Measurements from ENCODE around the gene SUGT1. TPM values are rescaled to one million over a fixed set of nuclear protein-coding genes. Genes with fewer than 3 reads are reported as not detected.
"Not testable (repeated sequence)": the region's sequence is repeated elsewhere in the genome, so short reads cannot be mapped to it uniquely, and the experiment has no call there.

The SUGT1 gene
- total RNA-seq, 1 donor from 2014 or later = 38.6 TPM

- H3K27me3 Mint-ChIP-seq = peaks cover 2% of the 10 kb centered on the region
These were observed 58.6 kb downstream of the SUGT1 start for GRCh38 chr13:52711286-52711685.

GRCh38 chr13:52712385-52712784, 59.7 kb downstream of the SUGT1 start:
- no peaks in the 10 kb centered on the region for H3K36me3 Mint-ChIP-seq (ENCODE audit: low read depth)
- ChIA-PET POLR2A (no interaction called here), CTCF (no interaction called here)
- no peak for TF ChIP-seq CTCF (IDR thresholded peaks at IDR 0.05)
- intact Hi-C loops (cut with micrococcal nuclease) = no loop called here
- H3K27ac Mint-ChIP-seq = no peak overlapping the region
- H3K27me3 Mint-ChIP-seq = peaks cover 3% of the 10 kb centered on the region
- H3K4me1 Mint-ChIP-seq = no peaks in the 10 kb centered on the region
- no peak for DNase-seq
- no peak overlapping the region for H3K4me3 Mint-ChIP-seq
- H3K9me3 Mint-ChIP-seq = peaks cover 7% of the 10 kb centered on the region
- ATAC-seq (ENCODE audit: low read depth) = no peak

More at GRCh38 chr13:52711286-52711685, 58.6 kb downstream of the SUGT1 start:
- Mint-ChIP-seq H3K9me3 (peaks cover 1% of the 10 kb centered on the region), H3K4me3 (no peak overlapping the region), H3K4me1 (no peaks in the 10 kb centered on the region), H3K27ac (no peak overlapping the region), H3K36me3 (ENCODE audit: low read depth) (no peaks in the 10 kb centered on the region)
- no peak for TF ChIP-seq CTCF (IDR thresholded peaks at IDR 0.05)
- ATAC-seq (ENCODE audit: low read depth) (no peak), DNase-seq (no peak)
- intact Hi-C loops (cut with micrococcal nuclease) = no loop called here
- ChIA-PET CTCF (no interaction called here), POLR2A (no interaction called here)

- CTCF ChIA-PET = no interaction called here
- no peak for ATAC-seq (ENCODE audit: low read depth)
- intact Hi-C loops (cut with micrococcal nuclease) = no loop called here
These were observed 61.3 kb downstream of the SUGT1 start for GRCh38 chr13:52713894-52714293.

GRCh38 chr13:52720904-52721303, 68.3 kb downstream of the SUGT1 start:
- CTCF ChIA-PET = not testable (repeated sequence)
- H3K27me3 Mint-ChIP-seq = peaks cover 21% of the 10 kb centered on the region

More at GRCh38 chr13:52713894-52714293, 61.3 kb downstream of the SUGT1 start:
- Mint-ChIP-seq H3K27me3 (peaks cover 3% of the 10 kb centered on the region), H3K27ac (no peak overlapping the region), H3K36me3 (ENCODE audit: low read depth) (no peaks in the 10 kb centered on the region), H3K4me3 (no peak overlapping the region), H3K4me1 (no peaks in the 10 kb centered on the region), H3K9me3 (peaks cover 9% of the 10 kb centered on the region)
- no peak for TF ChIP-seq CTCF (IDR thresholded peaks at IDR 0.05)
- POLR2A ChIA-PET = no interaction called here
- no peak for DNase-seq

GRCh38 chr13:52721356-52721755, 68.7 kb downstream of the SUGT1 start:
- CTCF ChIA-PET; ATAC-seq (ENCODE audit: low read depth); H3K4me3 Mint-ChIP-seq; H3K9me3 Mint-ChIP-seq; intact Hi-C loops (cut with micrococcal nuclease); POLR2A ChIA-PET; DNase-seq; H3K36me3 Mint-ChIP-seq (ENCODE audit: low read depth); H3K4me1 Mint-ChIP-seq; H3K27ac Mint-ChIP-seq: not testable (repeated sequence)
- H3K27me3 Mint-ChIP-seq = peaks cover 19% of the 10 kb centered on the region

More at GRCh38 chr13:52720904-52721303, 68.3 kb downstream of the SUGT1 start:
- POLR2A ChIA-PET; H3K9me3 Mint-ChIP-seq; H3K4me1 Mint-ChIP-seq; ATAC-seq (ENCODE audit: low read depth); H3K4me3 Mint-ChIP-seq; H3K36me3 Mint-ChIP-seq (ENCODE audit: low read depth); intact Hi-C loops (cut with micrococcal nuclease); DNase-seq; H3K27ac Mint-ChIP-seq: not testable (repeated sequence)

GRCh38 chr13:52723181-52723580, 70.5 kb downstream of the SUGT1 start:
- DNase-seq (no peak), ATAC-seq (ENCODE audit: low read depth) (no peak)
- Mint-ChIP-seq H3K27me3 (peaks cover 19% of the 10 kb centered on the region), H3K27ac (no peak overlapping the region), H3K36me3 (ENCODE audit: low read depth) (no peaks in the 10 kb centered on the region), H3K4me3 (no peak overlapping the region), H3K9me3 (peaks cover 7% of the 10 kb centered on the region), H3K4me1 (no peaks in the 10 kb centered on the region)
- POLR2A ChIA-PET = no interaction called here
- CTCF ChIA-PET = no interaction called here
- intact Hi-C loops (cut with micrococcal nuclease) = no loop called here
- no peak for TF ChIP-seq CTCF (IDR thresholded peaks at IDR 0.05)

All from activated B cell treated with CpG ODN at 0.5 μM for 24 hours (primary cell).